Measurements from ENCODE around the gene PDE6B. TPM values are rescaled to one million over a fixed set of nuclear protein-coding genes. Genes with fewer than 3 reads are reported as not detected.
A peak's percentile ranks its signal among the peaks of the same experiment; 100 is the strongest.
"Not testable (repeated sequence)": the region's sequence is repeated elsewhere in the genome, so short reads cannot be mapped to it uniquely, and the experiment has no call there.

Gene PDE6B
- polyA plus RNA-seq, 1 donor from 2014 or later: 3.2 TPM

DNA sequence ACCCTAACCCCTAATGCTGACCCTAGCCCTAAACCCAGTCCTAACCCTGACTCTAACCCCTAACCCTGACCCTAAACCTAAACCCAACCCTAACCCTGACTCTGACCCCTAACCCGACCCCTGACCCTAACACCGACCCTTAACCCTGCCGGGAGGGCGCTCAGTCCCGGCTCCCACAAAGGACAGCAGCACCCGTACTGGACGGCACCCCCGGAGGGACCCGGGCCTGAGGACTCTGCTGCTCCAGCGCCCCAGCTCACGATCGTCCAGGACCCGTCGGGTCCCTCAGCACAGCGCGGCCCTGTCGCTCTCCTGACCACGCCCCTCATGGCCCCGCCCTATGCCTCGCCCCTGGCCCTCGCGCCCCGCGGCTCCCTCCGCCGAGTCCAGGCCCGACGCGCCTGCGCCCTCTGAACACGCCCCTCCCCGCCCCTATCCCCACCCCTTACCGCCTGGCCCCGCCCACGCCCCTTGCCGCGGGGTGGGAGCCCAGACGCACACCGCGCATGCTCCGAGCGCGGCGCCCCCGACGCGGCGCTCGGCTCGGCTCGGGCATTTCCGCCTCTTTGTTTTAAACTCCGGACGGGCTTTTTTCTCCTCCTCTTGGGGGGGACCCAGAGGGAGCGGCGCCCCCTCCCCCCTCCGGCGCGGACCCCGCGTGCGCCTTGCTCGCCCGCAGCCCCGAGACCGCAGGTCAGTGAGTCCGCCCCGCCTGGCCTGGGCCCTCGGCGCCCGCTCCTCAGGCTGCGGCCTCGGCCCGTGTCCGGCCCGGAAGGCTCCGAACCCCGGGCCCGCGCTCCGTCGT, 80.1 kb downstream of the PDE6B start, which contains the start of gene PCGF3:
TSS of gene PCGF3 (plus strand) at position 555 of the 805 bp plus-strand sequence. CDS start 27,849 bp downstream, outside the sequence.
- peak within 1 kb of the TSS; percentile 72 for H3K27ac ChIP-seq (ENCODE audit: low read length)
- peak within 1 kb of the TSS; percentile 65 for H2AFZ ChIP-seq (ENCODE audit: low read depth, low read length)
- H3K36me3 ChIP-seq (ENCODE audit: insufficient read depth, low read length): no peaks in the 10 kb centered on the region
- no peaks in the 10 kb centered on the region for H3K27me3 ChIP-seq (ENCODE audit: insufficient read depth, low read depth, low read length)
- H3F3A ChIP-seq (ENCODE audit: insufficient read depth, low read length, poor library complexity, severe bottlenecking): peaks cover 6% of the 10 kb centered on the region
- no peaks in the 10 kb centered on the region for H3K9me3 ChIP-seq (ENCODE audit: low read length)
- peak within 1 kb of the TSS; percentile 99 for H3K9ac ChIP-seq (ENCODE audit: low read length)
- H3K4me2 ChIP-seq (ENCODE audit: low read length): peak within 1 kb of the TSS; percentile 30
- peaks cover 7% of the 10 kb centered on the region for H4K20me1 ChIP-seq (ENCODE audit: insufficient read depth)
- H3K4me3 ChIP-seq (ENCODE audit: low read length): peak within 1 kb of the TSS; percentile 80
- no peaks in the 10 kb centered on the region for H3K9me2 ChIP-seq (ENCODE audit: insufficient read depth, low read length)
- TF ChIP-seq, protein P1, sequence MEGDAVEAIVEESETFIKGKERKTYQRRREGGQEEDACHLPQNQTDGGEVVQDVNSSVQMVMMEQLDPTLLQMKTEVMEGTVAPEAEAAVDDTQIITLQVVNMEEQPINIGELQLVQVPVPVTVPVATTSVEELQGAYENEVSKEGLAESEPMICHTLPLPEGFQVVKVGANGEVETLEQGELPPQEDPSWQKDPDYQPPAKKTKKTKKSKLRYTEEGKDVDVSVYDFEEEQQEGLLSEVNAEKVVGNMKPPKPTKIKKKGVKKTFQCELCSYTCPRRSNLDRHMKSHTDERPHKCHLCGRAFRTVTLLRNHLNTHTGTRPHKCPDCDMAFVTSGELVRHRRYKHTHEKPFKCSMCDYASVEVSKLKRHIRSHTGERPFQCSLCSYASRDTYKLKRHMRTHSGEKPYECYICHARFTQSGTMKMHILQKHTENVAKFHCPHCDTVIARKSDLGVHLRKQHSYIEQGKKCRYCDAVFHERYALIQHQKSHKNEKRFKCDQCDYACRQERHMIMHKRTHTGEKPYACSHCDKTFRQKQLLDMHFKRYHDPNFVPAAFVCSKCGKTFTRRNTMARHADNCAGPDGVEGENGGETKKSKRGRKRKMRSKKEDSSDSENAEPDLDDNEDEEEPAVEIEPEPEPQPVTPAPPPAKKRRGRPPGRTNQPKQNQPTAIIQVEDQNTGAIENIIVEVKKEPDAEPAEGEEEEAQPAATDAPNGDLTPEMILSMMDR (IDR thresholded peaks at IDR 0.05; ENCODE audit: poor library complexity, severe bottlenecking): no peak
- TF ChIP-seq POLR2AphosphoS5 (IDR thresholded peaks at IDR 0.05) (peak; percentile 77), EP300 (conservative IDR thresholded peaks at IDR 0.05; ENCODE audit: poor library complexity, severe bottlenecking) (peak; percentile 30), RAD21 (conservative IDR thresholded peaks at IDR 0.05) (peak; percentile 37), MXI1 (conservative IDR thresholded peaks at IDR 0.05; ENCODE audit: poor library complexity, severe bottlenecking) (peak; percentile 67), TAF1 (IDR thresholded peaks at IDR 0.05; ENCODE audit: low read depth) (no peak), EZH2 (IDR thresholded peaks at IDR 0.05; ENCODE audit: borderline replicate concordance, insufficient read depth, low read length, poor library complexity, severe bottlenecking) (no peak), SMC3 (conservative IDR thresholded peaks at IDR 0.05; ENCODE audit: poor library complexity) (peak; percentile 32)
- TF ChIP-seq, protein P2, sequence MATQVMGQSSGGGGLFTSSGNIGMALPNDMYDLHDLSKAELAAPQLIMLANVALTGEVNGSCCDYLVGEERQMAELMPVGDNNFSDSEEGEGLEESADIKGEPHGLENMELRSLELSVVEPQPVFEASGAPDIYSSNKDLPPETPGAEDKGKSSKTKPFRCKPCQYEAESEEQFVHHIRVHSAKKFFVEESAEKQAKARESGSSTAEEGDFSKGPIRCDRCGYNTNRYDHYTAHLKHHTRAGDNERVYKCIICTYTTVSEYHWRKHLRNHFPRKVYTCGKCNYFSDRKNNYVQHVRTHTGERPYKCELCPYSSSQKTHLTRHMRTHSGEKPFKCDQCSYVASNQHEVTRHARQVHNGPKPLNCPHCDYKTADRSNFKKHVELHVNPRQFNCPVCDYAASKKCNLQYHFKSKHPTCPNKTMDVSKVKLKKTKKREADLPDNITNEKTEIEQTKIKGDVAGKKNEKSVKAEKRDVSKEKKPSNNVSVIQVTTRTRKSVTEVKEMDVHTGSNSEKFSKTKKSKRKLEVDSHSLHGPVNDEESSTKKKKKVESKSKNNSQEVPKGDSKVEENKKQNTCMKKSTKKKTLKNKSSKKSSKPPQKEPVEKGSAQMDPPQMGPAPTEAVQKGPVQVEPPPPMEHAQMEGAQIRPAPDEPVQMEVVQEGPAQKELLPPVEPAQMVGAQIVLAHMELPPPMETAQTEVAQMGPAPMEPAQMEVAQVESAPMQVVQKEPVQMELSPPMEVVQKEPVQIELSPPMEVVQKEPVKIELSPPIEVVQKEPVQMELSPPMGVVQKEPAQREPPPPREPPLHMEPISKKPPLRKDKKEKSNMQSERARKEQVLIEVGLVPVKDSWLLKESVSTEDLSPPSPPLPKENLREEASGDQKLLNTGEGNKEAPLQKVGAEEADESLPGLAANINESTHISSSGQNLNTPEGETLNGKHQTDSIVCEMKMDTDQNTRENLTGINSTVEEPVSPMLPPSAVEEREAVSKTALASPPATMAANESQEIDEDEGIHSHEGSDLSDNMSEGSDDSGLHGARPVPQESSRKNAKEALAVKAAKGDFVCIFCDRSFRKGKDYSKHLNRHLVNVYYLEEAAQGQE (IDR thresholded peaks at IDR 0.05; ENCODE audit: borderline replicate concordance): peak; percentile 32
- peaks cover 40% of the 10 kb centered on the region for H3K79me2 ChIP-seq (replicated peaks; ENCODE audit: insufficient read depth, low read length)

DNA sequence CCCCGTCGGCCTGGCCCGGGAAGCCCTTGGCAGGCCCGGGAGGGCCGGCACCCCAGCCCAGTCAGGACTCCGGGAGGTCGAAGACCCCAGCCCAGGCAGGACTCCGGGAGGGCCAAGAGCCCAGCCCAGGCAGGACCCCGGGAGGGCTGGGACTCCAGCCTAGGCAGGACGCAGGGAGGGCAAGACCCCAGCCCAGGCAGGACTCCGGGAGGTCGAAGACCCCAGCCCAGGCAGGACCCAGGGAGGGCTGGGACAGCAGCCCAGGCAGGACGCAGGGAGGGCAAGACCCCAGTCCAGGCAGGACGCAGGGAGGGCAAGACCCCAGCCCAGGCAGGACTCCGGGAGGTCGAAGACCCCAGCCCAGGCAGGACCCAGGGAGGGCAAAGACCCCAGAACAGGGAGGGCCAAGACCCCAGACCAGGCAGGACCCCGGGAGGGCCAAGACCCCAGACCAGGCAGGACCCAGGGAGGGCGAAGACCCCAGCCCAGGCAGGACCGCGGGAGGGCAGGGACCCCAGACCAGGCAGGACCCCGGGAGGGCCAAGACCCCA, 80.8 kb downstream of the PDE6B start:
- H3K36me3 ChIP-seq (ENCODE audit: insufficient read depth, low read length); H3K9me2 ChIP-seq (ENCODE audit: insufficient read depth, low read length); H3F3A ChIP-seq (ENCODE audit: insufficient read depth, low read length, poor library complexity, severe bottlenecking); H3K27me3 ChIP-seq (ENCODE audit: insufficient read depth, low read depth, low read length); H3K9me3 ChIP-seq (ENCODE audit: low read length): not testable (repeated sequence)
- Histone ChIP-seq H3K4me2 (ENCODE audit: low read length) (peak overlapping the region; percentile 30), H3K79me2 (replicated peaks; ENCODE audit: insufficient read depth, low read length) (peaks cover 47% of the 10 kb centered on the region), H3K9ac (ENCODE audit: low read length) (peak overlapping the region; percentile 99), H3K4me3 (ENCODE audit: low read length) (peak overlapping the region; percentile 80), H3K27ac (ENCODE audit: low read length) (peak overlapping the region; percentile 72), H2AFZ (ENCODE audit: low read depth, low read length) (peak overlapping the region; percentile 65), H4K20me1 (ENCODE audit: insufficient read depth) (peaks cover 10% of the 10 kb centered on the region)
